Measurements from ENCODE around the gene VEGFA.

- no peak for TF ChIP-seq CTCF (conservative IDR thresholded peaks at IDR 0.05; ENCODE audit: low read depth, low read length)
- TF ChIP-seq EZH2 (IDR thresholded peaks at IDR 0.05; ENCODE audit: borderline replicate concordance, low read depth, low read length, poor library complexity, severe bottlenecking), result no peak
Observed at GRCh38 chr6:43803055-43803782, 33.2 kb downstream of the VEGFA start.

Measured in A673 (cell line).